HG03064 (cell line): ENCODE results near the gene EPHA8.

Source experiments
- ATAC-seq: cut with Tn5 transposase; IDR thresholded peaks from one replicate; pipeline ENCODE4 v1.9.1; 2021; ENCODE audit warnings: low read depth; ENCODE audit not compliant: unreplicated experiment

The EPHA8 gene

DNA sequence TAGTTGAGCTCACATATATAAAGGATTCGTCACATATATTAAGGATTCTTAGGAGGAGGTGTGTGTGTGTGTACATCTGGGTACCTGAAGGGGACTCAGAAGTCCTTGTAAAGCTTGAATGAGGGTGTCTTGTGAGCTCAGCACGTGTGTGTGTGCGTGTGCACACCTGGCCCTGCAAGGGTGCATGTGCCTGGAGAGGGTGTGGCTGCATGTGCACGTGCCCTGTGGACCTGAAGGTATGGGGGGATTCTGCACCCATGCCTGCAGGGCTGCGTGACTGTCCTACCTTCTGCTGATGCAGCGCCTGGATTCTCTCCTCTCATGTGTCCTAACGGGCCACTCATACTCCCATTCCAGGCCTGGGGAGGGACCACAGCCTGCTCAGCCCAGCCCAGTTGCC lies 24.0 kb downstream of the EPHA8 start:
- no peak for ATAC-seq

DNA sequence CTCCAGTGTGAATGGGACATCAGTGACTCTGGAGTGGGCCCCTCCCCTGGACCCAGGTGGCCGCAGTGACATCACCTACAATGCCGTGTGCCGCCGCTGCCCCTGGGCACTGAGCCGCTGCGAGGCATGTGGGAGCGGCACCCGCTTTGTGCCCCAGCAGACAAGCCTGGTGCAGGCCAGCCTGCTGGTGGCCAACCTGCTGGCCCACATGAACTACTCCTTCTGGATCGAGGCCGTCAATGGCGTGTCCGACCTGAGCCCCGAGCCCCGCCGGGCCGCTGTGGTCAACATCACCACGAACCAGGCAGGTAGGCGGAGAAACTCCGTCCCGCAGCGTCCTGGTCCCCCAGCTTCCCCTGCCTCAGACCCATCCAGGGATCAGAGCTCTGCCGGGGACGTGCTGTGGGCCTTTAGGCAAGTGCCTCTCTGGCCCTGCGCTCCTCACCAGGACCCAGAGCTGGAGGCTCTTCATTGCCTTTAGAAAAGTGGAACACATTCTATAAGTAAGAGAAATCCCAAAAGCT lies 25.7 kb downstream of the EPHA8 start:
- ATAC-seq, result no peak

DNA sequence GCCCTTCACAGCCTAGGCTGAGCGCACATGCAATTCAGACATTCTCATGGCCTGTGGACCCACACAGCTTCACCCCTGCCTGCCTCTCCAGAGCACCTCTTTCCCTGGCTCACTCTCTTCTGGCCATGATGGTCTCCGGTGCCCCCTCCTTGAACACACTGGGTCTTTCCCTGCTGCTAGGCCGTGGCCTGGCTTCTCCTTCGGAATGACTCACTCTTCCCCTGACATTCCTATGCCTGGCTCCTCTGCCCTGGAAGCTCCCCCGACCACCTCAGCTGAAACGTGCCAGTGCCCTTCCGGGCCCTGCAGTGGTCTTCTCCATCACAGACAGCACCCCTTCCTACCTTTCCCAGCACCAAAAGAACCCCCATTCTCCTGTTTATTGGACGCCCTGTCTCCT lies 28.3 kb downstream of the EPHA8 start:
- no peak for ATAC-seq

DNA sequence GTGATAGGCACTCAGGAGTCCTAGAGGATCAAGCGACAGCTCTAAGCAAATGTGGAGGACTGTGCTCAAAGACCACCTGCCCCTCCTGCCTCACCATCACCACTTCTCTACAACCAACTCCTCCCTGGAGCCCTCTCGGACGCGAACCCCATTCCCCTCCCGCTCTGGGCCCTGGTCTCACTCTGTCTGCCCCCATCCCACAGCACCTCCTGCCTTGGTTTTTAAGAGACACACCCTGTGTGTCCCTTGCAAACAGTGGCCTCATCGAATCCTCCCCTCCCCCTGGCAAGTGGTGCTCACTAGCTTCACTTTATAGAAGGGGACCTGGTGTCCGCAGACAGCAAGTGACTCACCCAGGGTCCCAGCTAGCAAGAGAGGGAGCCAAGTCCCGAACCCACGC lies 28.8 kb downstream of the EPHA8 start:
- no peak for ATAC-seq

DNA sequence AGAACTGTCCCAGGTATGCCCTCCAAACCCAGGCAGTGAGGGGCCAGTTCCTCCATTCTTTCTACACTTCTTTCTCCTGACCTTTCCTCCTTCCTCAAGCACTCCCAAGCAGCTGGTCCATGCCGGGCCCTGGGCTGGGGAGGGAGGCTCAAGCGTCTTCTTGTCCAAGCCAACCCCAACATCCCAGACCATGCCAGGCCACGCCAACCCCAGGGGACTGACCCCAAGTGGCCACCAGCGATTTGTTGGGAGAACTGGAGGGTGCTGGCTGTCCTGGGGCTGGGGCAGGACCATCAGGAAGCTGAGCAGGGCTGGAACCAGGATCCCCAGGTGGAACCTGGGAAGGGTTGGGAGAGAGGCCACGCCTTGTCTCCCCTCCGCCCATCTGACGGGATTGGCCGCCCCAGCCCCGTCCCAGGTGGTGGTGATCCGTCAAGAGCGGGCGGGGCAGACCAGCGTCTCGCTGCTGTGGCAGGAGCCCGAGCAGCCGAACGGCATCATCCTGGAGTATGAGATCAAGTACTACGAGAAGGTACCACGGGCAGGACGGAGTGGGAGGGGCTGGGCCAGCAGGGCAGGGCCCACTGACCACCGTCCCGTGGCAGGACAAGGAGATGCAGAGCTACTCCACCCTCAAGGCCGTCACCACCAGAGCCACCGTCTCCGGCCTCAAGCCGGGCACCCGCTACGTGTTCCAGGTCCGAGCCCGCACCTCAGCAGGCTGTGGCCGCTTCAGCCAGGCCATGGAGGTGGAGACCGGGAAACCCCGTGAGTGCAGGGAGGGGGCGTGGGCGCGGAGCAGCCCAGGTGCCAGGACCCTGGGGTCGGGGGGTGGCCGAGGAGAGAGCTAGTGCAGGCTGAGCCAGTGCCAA lies 29.9 kb downstream of the EPHA8 start:
- ATAC-seq, result no peak

DNA sequence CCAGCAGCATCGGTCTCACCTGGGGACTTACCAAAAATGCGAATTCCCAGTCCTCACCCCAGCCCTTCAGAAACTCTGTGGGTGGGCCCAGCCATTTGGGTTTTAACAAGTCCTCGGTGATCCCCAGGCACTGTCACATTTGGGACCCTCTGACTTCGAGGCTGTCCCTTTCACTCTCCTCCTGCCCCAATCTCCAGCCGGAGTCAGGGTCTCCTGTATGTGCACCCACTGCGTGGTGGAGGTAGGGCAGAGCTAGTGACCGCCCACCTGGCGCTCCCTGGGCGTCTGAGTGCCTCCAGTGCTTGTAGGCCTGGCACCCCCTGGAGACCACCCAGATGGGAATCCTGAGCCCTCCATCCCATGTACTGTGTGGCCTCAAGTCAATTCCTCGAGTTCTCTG lies 31.1 kb downstream of the EPHA8 start:
- ATAC-seq, result no peak

DNA sequence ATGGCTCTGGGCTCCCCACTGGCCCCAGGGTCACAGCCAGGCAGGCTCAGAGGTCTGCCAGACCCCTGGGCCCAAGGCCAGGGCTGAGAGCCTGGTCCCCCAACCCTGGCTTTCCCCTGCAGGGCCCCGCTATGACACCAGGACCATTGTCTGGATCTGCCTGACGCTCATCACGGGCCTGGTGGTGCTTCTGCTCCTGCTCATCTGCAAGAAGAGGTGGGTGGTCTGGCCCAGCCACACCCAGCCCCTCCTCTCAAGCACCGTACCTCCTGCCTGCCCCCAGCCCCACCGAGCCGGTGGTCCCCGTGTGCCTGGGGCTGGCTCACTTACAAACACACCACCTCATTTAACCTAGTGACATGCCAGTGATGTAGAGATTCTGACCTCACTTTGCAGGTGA lies 31.8 kb downstream of the EPHA8 start:
- no peak for ATAC-seq

DNA sequence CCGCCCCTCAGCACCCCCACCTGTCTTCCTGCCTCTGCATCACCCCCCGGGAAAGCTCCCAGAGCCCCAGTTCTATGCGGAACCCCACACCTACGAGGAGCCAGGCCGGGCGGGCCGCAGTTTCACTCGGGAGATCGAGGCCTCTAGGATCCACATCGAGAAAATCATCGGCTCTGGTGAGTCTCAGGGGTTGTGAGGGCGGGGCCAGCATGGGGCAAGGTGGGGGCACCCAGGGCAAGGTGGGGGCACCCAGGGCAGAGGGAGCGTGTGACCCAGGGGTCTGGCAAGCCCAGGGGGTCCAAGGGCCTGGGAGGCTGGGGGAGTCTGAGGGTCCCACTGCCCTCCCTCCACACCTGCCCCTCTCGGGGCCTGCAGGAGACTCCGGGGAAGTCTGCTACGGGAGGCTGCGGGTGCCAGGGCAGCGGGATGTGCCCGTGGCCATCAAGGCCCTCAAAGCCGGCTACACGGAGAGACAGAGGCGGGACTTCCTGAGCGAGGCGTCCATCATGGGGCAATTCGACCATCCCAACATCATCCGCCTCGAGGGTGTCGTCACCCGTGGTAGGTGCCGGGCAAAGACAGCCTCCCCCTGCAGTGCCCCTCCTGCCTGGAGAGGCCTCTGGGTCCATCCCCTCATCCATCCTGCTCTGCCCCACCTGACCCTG lies 34.1 kb downstream of the EPHA8 start:
- no peak for ATAC-seq

DNA sequence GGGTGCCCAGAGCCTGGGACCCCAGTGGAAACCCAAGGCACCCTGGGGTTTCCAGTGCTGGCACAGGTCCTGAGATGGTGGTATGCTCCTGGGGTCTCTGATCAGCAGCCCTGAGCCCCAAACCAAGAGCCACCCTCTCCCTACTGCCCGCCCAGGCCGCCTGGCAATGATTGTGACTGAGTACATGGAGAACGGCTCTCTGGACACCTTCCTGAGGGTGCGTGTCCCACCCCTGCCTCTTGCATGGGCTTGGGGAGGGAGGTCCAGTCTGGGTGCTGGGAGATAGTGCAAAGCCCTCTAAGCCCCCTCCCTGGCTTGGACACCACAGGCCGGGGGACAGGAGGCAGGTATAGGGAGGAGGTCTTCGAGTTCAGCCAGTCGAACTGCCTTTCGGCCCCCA lies 34.7 kb downstream of the EPHA8 start:
- ATAC-seq, result no peak

DNA sequence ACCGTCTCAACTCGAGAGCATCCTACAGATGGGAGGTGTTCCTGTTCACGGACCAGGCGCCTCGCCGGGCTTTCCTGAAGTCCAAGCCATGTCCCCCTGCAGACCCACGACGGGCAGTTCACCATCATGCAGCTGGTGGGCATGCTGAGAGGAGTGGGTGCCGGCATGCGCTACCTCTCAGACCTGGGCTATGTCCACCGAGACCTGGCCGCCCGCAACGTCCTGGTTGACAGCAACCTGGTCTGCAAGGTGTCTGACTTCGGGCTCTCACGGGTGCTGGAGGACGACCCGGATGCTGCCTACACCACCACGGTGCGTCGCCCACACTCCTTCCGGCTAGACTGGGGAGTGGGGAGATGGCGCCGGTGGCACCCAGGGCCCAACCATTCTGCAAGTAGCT lies 35.4 kb downstream of the EPHA8 start:
- no peak for ATAC-seq

DNA sequence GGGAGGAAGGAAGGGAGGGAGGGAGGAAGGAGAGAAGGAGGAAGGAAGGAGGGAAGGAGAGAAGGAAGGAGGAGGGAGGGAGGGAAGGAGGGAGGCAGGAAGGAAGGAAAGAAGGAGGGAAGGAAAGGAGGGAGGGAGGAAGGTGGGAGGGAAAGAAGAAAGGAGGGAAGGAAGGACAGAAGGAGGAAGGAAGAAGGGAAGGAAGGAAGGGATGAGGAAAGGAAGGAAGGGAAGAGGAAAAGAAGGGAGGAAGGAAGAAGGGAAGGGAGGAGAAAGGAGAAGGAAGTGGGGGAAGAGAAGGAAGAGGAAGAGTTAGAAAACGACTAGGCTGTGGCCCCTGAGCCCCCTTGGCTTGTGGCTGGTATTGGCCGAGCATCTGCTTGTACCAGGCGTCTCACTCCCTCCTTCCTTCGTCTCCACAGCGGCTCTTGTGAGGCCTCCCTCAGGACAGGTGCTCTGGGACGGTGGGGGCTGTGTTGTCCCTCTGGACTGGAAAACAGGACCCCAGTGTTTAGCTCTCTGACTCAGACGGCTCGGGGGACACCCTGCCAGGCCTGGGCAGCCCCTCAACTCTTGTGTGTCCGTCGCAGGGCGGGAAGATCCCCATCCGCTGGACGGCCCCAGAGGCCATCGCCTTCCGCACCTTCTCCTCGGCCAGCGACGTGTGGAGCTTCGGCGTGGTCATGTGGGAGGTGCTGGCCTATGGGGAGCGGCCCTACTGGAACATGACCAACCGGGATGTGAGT lies 37.0 kb downstream of the EPHA8 start:
- no peak for ATAC-seq

DNA sequence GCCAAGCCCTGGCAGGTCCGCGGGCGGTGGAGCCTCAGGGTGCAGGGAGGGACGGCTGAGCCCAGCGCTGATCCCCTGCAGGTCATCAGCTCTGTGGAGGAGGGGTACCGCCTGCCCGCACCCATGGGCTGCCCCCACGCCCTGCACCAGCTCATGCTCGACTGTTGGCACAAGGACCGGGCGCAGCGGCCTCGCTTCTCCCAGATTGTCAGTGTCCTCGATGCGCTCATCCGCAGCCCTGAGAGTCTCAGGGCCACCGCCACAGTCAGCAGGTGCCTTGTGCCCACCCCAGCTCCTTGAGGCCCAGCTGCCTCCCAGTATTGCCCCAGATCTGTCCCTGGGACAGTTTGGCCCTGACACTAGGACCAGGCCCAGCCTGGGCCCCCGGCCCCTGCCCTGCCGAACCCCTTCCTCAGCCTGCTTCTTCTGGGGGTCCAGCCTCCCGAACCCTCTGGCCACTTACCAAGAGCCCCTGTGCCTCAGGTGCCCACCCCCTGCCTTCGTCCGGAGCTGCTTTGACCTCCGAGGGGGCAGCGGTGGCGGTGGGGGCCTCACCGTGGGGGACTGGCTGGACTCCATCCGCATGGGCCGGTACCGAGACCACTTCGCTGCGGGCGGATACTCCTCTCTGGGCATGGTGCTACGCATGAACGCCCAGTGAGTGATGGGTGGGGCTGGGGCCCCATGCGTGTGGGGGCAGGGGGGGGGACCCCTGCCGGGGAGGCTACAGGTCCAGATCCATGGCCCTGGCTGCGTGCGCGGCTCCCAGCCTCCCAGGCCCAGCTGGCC lies 37.7 kb downstream of the EPHA8 start:
- no peak for ATAC-seq

DNA sequence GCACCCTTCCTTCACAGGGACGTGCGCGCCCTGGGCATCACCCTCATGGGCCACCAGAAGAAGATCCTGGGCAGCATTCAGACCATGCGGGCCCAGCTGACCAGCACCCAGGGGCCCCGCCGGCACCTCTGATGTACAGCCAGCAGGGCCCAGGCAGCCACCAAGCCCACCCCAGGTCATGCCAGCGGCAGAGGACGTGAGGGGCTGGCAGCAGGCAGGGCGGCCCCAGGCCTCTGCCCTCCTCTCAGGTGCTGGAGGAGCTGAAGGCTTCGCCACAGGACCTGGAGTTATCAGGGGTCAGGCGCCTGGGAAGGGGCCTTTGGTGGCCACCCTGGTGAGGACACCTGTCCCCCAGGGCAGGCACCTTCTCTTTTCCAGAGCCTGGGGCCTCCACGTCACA lies 38.3 kb downstream of the EPHA8 start:
- ATAC-seq, result no peak

DNA sequence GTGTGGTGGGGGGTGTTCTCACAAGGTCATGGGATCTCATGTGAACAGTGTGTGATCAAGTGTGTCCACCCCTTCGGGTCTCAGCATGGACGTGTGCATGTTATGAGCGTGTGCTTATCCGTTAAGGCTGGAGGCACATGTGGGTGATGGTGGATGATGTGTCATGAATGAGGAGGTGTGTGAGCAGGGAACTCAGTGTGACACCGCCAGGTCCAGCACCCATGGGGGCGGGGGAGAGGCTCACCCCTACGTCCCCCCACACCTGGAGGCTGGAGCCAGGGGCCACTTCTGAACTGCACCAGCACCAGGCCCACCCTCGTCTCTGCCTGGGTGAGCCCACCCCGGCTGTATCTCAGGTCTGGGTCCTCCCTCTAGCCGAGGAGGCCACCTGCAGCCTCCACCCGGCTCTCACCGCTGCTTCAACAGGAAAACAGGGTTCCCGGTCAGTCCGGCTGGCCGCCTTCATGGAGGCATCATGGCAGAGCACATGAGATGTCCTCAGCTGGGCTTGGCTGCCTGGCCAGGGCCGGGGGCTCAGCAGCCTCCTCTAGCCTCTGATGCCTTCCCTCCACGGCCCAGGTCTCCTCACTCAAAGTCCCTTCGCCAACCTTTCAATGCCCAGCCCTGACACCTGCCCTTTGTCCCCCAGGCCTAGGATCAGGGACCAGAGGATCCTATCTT lies 38.9 kb downstream of the EPHA8 start:
- ATAC-seq, result no peak

DNA sequence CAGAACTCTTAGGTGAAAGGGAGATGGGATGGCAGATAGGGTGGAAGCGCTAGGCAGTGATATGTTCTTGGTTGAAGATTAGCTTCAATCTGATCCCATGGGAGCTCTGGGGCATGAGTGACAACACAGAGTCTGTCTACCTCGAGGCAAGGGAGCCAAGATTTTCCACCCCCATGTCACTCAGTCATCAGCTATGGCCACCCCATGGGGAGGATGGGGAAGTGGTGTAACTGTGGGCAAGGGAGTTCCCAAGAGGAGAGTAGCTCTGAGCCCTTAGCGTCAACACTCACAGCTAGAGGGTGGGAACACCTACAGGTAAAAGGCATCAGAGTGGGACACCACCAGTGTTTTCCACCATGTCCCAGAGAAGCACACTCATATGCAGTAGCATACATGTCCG lies 42.9 kb downstream of the EPHA8 start:
- no peak for ATAC-seq

DNA sequence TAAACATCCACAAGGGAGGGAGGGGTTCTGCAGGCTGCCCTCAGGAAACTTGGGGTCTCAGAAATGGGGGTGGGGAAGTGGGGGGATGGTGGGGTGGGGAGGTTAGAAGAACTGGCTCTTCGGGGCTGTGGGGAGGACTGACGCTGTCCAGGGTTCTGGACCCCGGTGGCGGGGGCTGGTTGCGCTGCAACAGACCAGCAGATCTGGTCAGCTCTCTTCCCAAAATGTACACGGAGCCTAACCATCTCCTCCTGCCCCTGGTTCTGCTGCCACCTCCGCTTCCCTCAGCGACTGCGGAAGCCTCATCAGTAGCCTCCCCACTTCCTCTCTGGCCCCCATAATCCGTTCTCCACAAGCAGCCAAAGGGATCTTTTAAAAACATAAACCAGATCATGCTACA lies 43.9 kb downstream of the EPHA8 start:
- ATAC-seq, result no peak

DNA sequence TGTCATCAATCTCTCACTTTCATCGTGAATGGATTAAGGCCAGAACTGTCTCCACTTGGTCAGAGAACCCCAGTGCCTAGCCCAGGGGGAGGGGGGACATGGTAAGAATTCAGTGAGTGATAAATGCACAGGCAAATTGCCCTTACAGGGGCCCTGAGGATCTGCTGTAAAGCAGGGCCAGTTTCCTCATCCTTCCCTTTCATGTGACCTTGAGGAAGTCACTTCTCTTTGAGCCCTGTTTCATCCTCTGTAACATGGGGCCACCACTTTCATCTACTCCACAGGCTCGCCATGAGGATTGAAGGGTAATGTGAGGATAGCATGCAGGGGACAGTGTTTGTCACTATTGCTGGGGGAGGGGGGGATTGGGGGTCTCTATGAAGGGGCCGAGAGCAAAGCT lies 45.1 kb downstream of the EPHA8 start:
- no peak for ATAC-seq

DNA sequence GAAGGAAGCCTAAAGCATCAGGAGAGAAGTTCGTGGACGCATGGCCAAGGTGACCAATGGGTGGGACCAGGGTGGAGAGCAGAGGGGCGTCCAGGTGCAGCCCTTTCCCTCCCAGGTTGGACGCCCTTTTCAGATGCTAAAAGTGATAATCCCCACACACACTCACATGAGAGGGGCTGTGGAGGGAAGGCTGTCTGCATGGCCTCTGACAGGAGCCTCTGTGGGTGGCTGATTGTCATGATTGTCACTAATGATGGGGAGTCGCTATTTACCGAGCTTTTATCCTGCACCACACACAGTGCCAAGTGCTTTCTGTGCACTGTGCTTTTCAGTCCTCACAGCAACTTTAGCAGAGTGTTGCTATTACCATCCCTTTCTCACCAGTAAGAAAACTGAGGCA lies 46.0 kb downstream of the EPHA8 start:
- no peak for ATAC-seq

DNA sequence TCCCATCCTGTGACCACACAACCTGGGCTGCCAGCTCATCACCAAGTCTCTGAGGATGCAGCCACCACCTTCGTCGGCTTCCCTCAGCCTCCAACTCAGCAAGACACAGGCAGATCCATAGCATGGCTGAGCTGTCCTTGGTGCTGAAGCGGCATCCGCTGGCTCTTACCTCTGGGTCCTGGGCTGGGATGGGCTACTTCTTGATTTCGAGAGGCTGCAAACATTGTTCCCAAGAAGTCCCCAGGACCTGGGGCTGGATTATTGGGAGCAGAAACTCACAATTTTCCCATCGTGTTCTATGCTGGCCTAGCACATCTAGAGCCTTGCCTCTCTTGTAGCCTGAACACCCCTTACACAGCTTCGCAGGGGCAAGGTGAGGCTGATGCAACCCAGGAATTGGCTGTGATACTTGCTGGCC lies 48.2 kb downstream of the EPHA8 start:
- no peak for ATAC-seq
